MV-4-11 (cell line): ENCODE data around the gene CCDC149.

Experiments
- DNase-seq: peaks from one replicate; lab custom pipeline; 2025; lab: John Stamatoyannopoulos, UW

The CCDC149 gene

DNA sequence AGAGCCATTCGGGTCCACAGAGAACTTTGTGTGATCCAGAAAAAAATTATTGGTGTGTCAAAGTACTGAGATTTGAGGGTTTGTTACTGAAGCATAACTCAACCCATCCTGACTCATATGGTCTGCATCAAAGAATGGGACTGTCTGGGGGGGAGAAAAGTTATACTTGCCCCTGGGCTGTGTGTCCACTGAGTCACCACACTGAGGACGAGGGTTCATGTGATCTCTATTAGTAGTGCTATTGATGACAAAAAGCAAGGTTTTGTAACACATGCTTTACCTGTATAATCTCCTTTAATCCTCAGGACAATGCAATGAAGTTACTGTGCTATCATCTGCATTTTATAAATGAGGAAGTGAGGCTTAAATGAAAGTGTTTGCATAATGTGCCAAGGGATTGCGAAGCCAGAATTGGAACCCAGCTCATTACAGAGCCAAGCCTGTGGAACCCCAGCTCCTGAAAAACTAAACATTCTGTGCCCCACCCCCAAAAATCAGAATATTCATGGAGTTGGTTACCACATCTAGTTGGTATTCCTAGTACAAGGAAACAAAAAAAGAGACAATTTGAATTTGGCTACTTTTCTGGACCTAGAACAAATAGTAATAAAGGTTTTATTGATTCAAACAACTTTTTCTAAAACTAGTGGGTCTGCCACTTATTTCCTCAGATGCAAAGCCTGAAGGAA lies 31.2 kb downstream of the CCDC149 start:
- peak; percentile 72 for DNase-seq

DNA sequence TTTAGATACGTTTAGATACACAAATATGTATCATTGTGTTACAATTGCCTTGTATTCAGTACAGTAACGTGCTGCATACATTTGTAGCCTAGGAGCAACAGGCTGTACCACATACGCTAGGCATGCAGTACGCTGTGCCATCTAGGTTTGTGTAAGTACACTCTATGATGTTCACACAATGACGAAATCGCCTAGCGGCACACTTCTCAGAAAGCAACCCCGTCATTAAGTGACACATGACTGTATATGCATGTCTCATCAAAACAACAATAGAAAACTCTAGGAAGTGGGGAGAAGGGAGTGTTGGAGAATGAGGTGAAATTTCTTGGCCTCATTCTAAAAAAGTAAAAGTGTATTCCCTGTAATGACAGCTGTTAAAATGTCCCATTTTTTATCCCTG lies 32.7 kb downstream of the CCDC149 start:
- peak; percentile 54 for DNase-seq

DNA sequence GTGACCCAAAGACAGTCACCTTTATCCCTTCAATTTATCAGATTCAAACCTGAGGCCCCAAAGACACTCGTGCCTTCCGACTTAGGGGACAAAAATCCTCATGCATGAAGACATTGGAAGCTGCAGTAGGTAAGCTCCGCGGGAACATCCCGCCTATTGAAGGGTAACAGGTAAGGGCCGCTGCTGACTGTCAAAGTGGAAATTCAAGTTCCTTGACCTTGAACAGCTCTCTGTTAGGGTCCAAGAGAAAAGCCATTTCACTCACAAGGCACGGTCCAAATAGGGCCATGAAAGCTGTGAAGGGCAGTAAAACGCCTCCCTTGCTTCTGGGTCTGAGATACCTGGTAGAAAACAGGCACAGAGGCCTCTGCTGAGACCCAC lies 34.2 kb downstream of the CCDC149 start:
- DNase-seq: no peak

DNA sequence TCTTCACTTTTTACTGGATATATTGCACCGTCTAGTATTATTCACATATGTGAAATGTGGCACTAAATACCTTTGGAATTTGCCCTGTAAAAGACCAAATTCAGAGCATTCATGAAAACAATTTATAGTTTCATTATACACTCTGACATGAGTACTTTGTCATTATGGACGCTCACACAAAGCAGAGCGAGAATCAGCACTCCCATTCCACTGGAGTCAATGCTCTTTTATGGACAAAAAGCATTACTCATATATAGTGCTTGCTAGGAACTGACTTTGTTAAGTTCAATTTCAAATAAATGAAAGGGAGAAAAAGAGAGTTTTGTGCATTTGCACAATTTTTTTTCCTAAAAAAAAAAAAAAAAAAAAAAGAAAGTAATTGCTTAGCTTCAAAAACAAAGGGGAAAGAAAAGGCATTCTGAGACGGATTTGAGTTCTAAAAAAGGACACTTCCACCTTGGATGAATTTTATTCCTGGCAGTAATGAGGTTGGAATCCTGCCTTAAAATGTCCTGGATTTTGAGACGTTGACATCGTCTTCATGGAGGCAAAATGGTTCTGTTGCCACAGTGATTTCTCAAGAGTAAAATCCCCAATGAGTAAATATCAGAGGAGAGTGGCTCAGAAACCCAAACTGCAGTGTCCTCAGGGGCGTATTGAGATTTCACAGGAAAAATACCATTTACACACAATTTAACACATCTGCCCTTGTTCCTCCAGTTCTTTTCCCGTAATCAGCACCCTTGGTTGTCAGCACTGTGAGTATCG lies 34.8 kb downstream of the CCDC149 start:
- DNase-seq: no peak

DNA sequence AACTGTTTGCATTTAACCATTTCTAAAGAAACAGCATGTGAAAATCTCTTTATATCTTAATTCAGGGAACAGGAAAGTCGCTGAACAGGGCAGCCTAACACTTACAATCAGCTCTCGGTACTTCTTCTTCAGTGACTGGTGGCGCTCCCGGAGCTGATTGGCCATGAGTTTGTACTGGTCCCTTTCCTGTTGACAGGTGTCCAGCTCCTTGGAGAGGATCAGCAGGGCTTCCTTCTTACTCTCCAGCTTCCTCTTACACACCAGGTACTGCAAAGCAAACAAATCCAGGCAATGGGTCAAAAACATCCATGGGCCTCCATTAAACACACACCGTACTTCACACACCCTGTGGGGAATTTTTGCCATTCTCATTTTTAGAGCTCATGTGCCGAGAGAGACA lies 36.4 kb downstream of the CCDC149 start:
- DNase-seq: no peak

DNA sequence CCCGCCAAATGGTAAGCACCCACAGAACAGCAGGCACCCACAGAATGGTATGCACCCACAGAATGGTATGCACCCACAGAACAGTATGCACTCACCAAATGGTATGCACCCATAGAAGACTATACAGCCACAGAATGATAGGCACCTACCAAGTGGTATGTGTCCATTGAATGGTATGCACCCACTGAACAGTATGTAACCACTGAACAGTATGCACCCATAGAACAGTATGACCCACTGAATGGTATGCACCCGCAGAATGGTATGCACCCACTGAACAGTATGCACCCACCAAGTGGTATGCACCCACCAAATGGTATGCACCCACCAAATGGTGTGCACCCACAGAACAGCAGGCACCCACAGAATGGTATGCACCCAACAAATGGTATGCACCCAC lies 40.1 kb downstream of the CCDC149 start:
- DNase-seq: no peak

DNA sequence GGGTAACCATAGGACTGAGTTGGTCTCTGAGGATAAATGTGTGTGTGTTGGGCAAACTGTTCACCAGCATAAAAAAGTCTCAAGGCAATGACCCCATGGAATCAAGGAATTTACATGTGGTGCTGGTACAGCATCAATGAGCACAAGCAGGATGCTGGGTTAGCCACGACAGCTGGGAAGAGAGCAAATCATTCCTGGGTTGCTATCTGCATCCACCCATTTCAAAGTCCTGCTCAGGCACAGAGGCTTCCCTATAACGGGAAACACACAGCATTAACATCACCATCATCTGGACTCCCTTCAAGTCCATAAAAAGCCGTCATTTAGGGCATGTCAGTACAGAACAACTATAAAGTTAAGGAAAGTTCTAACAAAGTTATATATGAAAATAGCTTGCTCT lies 41.6 kb downstream of the CCDC149 start:
- DNase-seq: no peak

DNA sequence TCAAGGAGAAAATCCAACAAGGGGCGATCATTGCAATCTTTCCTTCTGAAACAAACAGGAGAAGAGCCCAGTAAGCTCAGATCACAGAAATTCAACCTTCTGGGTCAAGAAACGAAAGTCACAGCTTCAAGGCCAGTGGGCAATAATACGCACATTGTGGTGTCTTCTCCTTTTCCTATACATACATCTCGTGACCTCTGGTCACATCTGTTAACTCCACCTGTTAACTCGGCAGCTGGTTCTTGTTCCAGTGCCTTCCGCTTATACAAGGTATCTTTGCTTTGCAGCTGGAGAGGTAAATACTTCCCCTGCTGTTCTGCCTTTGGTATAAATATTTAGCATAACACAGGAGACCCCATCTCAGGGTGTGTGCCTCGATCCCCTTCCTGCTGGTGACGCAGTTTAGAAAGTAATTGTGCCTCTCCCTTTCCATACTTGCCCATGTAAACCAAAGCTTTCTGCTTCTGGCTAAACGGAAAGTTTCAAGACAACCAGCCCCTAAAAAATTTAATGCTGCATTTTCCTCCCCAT lies 45.0 kb downstream of the CCDC149 start:
- no peak for DNase-seq

DNA sequence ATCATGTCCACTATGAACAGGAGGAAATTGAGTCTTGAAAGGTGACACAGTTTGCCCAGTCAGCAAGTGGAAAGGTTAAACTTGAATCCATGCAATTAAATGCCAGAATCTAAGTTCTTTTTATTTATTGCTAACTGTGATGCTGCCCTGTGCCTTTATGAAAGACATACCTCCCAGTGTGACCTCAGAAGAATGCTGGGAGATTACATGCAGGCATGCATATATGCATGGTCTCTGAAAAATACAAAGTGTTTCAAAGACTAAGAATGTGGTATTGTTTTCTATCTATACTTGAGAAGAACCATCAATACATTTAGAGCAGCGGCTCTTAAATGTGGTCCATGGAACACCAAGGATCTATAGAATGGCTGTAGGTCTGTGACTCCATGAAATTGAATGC lies 45.6 kb downstream of the CCDC149 start:
- DNase-seq: no peak

DNA sequence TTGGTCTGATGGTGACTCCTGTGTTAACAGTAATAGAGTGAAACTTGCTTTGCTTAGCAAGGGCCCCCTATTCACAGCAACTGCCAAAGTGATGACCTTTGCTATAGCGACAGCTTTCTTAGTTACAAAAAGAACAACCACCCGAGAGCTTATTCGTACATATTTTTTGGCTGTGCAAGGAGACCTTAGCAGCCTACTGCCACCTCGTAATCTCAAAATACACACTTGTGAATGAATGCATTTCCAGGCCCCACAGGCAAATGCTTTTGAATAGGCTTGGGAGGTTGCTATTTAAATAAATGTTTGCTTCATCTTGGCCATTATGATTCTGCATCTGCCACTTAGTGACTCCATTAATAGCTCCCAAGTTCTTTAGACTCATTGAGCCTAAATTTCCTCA lies 47.4 kb downstream of the CCDC149 start:
- DNase-seq: no peak

DNA sequence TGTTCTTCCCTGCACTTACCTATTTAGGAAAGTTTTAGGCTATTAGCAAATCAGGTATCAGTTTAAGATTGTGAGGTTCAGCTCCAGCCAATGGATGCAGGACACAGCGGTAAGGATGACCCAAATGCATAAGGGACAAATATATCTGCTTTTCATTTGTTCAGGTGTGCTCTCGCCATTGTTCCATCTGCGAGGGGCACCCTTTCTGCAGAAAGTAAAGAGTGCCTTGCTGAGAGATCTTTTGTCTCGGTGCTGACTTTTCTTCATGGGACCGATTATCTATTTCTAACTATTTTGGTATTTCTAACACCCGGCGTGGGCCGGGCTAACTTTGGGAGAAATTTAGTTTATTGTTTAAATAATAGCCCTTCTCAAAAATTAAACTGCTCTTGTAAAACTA lies 49.0 kb downstream of the CCDC149 start:
- DNase-seq: no peak

DNA sequence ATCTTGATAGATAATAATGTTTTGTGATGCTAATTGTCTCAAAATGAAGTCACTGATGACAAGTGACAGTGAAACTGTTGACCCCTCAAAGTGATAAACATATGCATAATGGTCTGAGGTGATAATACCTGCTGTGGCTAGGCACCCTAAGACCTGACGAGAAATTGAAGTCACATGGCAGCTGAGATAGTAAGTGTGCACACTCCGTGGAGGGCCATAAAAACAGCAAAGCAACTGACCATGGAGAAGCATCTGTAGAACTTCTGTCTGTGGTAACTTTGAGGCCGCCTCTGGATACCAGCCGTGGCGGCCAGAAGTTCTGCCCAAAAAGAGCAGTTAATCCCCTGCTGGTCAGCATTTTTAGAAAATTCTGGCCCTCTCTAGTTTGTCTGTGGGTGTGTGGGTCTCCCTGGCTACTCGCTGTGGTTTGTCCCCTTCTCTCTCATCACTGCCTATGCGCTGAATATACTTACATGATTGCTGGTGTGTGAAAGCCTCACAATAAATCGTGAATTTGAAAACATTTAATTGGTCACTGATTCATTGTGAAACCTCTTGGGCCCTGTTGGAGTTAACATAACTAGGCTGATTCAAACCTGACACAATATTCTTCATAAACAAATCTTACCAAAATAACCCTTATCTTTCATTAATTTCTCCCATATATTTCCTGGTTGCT lies 50.6 kb downstream of the CCDC149 start:
- DNase-seq: peak; percentile 21

DNA sequence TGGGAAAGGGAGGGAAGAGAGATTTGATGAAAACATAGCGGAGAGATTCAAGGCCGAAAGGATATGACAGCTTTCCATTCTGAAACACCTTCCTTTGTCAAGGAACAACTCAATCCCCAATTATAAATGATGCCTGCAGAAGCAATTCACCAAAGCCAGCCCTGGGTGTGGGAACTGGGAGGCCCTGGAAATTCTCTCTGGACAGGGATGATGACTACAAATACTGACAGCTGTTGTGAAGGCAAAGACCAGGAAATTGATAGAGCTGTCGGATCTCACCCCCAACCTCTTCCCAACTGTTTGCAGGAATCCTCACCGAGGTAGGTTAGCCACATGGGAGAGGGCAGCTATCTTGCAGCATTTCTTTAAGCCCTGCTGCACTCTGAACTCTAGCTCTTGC lies 54.3 kb downstream of the CCDC149 start:
- DNase-seq: no peak

DNA sequence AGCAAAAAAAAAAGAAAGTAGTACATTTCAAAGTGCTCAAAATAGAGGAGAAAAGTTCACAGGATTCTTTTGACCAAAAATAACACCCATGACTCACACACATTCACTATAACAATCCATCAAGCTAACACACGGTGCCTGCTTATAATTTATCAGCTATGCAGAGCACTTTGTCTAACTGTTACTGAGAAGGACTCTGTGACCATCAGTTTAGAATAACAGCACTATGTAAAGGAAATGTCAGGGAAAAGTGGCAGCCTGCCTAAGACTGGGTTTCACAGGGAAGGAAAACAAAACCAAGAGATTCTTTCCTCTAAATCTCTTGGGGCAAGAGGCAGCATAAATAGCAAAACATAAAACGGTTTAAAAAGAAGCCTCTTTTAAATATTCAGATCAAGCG lies 54.8 kb downstream of the CCDC149 start:
- DNase-seq: peak; percentile 17

DNA sequence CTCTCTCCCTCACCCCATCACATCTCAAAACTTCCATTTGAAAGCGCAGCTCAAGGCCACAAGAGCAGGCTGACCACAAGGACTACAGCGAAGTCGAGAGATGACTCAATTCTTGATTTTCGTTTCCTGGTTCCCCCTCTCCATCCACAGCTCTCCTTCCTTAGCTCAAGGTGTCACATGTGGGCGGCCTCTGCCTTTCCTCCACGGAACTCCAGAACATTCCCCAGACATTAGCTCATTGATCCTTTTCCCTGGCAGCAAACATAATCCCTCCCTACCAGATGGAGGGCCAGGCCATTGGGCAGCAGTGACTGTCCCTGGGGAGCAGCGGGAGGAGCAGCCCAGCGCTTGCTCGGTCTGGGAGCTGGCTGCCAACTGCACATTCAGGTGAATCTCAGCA lies 56.3 kb downstream of the CCDC149 start:
- DNase-seq: peak; percentile 80

DNA sequence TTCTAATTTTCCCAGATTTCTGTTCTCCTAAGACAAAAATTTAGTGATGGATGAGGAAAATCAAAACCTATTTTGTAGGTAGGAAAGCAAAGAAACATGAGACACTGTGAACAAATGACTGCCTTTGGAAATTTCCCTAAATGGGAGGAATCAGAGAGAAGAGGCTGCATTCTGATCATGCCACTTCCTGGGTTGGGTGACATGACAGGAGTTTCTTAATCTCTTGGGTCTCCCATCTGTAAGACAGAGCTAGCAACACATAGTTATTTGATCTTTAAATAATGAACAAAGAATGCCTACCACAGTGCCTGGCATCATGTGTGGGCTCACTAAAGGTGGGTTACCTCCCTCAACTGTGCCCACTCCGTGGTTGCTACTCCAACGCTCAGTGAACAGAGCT lies 57.1 kb downstream of the CCDC149 start:
- peak; percentile 10 for DNase-seq

DNA sequence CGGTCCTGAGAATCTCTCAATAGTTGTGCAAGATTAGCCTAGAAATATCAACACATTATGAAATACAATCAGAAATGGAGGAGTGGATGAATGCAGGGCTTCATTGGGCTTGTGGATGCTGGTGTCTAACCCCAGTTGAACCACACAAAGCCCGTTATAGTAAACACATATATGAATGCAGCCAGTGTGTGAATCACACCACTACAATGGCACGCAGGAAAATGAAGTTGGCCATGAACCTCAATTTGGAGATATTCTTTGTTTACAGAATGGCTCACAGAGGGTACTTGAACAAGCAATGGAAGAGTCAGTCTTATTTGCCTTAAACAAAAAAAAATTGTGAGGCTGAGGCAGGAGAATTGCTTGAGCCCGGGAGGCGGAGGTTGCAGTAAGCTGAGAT lies 59.7 kb downstream of the CCDC149 start:
- DNase-seq: peak; percentile 15

DNA sequence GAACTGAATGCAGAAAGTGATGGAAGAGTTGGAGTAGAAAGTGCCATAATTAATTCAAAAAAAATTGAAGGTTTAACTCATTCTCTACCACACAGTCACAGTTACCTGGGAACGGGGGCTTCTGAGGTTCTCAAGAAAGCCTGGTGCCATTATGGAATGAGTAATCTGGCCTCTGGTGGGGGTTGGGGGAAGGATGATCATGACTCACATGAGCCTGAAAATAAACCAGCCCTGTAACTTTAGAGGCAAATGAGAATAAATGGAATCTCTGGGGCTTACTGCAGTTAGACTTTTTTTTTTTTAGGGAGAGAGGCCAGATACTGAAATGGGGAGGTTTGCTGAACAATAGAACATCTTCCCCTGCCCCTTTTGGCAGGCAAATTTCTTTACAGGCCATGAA lies 62.2 kb downstream of the CCDC149 start:
- peak; percentile 30 for DNase-seq

DNA sequence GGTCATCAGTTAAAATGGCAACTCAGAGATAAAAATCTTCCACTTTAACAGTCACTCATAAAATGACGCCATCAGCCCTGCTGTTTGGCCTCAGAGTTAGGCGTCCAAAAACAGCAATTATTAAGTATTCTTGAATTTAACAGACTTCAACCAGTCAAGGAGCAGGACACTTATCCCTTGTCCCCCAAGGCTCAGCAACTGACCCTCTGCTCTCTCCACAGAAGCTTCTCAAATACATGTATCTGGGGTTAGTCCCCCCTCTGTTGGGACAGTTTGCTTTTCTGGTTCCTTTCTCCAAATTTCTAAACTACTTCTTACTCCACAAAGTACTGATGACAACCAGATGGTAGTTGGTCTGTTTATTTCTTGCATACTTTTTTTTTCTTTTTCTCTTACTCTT lies 63.1 kb downstream of the CCDC149 start:
- no peak for DNase-seq

DNA sequence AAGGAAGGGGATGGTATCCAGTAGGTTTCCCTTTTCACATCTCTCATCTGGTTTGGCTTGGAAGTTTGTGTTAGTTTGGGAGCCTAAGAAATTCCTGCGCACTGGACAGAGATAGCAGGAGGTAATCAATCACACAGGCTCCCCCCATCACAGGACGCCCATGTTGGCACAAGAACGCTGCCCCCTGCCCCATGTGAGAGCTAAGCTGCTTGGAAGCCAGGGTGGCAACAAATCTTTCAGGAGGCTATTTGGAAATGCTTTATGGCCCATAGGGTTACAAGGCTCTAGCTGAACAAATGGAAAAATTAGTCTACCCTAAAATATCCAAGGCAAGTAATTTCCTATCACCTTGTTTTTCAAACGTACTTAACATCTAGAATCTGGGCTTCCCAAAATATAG lies 63.5 kb downstream of the CCDC149 start:
- no peak for DNase-seq

DNA sequence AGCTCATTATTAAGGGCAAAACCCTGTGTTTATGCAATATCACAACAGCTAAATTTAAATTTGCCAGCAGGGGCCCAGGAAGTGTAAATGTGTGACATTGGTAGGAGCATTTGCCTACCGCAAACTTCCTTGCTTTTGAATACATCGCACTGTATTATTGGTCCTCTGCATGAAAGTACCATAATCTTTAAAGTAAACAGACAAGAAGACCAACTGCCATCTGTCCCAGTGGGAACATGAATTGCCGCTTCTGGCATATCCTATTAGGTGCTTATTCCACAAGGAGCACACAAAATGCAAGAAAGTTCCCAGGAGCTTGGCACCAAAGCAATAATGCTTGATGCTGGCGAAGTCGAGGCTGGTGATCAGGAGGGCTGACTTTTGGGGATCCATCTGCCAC lies 66.1 kb downstream of the CCDC149 start:
- DNase-seq: peak; percentile 60

DNA sequence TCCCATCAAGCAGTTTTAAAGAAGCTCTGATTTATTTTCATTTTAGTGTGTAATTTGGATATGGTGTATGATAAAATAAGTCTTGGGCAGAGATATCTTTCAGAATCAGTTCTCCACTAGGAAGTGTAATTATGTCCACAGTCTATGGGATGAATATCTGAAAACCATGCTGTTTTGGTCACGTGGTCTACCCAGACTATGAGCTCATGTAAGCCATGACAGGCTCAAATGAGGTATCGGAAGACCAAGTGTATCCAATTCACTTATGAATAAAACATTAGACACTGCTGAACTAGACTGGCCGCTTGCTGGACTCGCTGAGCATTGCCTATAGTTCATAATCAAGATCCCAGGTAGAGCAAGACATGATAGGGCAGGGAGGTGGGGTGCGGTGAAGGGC lies 66.9 kb downstream of the CCDC149 start:
- DNase-seq: no peak

DNA sequence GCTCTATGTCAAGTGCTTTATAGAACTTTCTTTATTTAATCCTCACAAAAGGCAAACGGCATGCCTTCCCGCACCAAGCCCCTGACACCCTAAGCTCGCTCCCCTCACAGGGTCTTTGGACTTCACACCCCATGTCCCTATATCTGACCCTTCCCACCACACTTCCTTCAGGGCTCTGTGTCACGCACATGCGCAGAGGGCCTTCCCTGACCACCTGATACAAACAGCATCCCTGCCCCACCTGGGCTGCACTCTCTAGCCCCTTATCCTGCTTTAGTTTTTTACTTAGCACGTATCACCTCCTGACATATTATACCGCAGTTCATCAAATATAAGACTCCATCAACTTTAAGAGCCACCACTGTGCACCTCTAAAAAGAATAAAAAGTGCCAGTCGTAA lies 67.7 kb downstream of the CCDC149 start:
- DNase-seq: no peak
